SH-SY5Y (cell line): ENCODE data around the gene EN2.

ENCODE experiments used
- GATA2 ChIP-seq: IDR thresholded peaks from 2 replicates; pipeline ENCODE4 v1.6.1; 2011; ENCODE audit warnings: mild to moderate bottlenecking, low read depth, low read length
- GATA3 ChIP-seq: IDR thresholded peaks from 2 replicates; pipeline ENCODE4 v1.6.1; 2011; ENCODE audit warnings: low read depth, mild to moderate bottlenecking, low read length, moderate library complexity

GRCh38 chr7:155454183-155455112 lies 3.5 kb upstream of the EN2 start:
- TF ChIP-seq GATA3 (no peak), GATA2 (no peak)
